ENCODE measurements around the gene FYB1.

DNA sequence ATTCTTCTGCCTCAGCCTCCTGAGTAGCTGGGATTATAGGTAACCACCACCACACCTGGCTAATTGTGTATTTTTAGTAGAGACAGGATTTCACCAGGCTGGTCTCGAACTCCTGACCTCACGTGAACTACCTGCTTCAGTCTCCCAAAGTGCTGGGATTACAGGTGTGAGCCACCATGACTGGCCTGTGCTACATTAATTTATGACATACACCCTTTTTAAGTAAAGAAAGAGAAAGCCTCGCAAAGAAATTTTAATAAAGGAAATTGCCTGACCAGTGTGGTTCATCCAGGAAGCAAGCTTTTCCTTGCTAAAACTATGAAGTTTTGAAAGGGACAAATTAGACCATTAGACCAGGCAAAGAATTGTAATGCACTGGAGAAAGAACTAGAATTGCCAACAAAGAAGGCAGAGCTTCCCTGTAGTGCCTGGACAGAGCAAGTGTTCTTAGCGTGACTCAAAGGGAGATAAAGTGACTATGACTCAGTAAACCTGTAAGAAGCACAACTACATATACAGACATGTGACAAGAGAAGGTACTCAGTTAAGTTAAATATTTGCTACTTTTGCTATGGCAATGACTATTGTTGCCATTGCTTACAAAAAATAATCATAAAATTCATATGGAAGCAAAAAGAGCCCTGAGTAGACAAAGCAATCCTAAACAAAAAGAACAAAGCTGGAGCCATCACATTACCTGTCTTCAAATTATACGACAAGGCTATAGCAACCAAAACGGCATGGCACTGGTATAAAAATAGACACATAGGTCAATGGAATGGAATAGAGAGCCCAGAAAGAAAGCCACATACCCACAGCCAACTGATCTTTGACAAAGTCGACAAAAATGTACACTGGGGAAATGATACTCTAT is 54.6 kb downstream of the FYB1 start:
- TF ChIP-seq, protein P1, sequence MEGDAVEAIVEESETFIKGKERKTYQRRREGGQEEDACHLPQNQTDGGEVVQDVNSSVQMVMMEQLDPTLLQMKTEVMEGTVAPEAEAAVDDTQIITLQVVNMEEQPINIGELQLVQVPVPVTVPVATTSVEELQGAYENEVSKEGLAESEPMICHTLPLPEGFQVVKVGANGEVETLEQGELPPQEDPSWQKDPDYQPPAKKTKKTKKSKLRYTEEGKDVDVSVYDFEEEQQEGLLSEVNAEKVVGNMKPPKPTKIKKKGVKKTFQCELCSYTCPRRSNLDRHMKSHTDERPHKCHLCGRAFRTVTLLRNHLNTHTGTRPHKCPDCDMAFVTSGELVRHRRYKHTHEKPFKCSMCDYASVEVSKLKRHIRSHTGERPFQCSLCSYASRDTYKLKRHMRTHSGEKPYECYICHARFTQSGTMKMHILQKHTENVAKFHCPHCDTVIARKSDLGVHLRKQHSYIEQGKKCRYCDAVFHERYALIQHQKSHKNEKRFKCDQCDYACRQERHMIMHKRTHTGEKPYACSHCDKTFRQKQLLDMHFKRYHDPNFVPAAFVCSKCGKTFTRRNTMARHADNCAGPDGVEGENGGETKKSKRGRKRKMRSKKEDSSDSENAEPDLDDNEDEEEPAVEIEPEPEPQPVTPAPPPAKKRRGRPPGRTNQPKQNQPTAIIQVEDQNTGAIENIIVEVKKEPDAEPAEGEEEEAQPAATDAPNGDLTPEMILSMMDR (IDR thresholded peaks at IDR 0.05), result no peak
- TF ChIP-seq POLR2AphosphoS5 (IDR thresholded peaks at IDR 0.05), result no peak

Data from suprapubic skin (tissue), 3 donors.